ENCODE data around the gene RGL2.

DNA sequence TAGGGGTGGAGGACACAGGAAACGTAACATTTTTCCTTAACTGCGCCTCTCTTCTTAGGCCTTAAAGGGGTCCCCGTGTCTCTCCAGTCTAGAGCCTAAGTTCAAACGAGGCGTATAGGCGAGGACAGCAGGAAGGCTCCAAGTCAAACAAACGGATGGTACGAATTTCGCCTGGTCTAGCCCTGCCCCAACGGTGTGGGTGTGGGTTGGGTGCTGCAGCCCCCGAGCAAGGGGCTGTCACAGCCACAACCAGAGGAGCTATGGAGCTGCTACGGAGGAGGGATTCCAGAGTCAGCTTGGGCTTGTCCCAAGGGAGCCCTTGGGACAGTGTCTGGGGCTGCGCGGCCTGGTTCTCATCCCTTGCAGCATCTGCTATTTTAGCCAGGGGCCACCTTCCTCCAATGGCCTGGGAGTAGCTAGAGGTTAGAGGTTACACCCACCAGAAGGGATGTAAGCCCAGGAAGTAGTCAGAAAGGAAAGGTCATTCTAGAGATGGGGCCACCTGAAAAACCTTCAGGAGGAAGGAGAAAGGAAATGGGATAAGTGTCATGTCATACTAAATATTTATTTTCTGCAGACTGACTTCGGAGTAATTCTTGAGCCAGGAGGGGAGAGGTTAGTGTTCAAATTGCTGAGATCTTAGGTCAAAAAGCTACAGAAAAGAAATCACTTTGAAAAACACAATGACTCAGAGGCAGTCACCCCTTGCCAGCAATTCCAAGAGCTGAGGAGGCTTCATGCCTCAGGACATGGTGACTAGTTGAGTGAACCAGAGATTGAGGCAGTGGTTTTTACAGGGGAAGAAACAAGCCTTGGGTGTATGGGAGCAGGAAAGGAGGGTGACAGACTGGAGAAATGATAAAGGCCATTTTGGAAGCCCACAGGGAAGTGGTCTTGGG, 48.8 kb downstream of the RGL2 start:
- TF ChIP-seq, protein P1, sequence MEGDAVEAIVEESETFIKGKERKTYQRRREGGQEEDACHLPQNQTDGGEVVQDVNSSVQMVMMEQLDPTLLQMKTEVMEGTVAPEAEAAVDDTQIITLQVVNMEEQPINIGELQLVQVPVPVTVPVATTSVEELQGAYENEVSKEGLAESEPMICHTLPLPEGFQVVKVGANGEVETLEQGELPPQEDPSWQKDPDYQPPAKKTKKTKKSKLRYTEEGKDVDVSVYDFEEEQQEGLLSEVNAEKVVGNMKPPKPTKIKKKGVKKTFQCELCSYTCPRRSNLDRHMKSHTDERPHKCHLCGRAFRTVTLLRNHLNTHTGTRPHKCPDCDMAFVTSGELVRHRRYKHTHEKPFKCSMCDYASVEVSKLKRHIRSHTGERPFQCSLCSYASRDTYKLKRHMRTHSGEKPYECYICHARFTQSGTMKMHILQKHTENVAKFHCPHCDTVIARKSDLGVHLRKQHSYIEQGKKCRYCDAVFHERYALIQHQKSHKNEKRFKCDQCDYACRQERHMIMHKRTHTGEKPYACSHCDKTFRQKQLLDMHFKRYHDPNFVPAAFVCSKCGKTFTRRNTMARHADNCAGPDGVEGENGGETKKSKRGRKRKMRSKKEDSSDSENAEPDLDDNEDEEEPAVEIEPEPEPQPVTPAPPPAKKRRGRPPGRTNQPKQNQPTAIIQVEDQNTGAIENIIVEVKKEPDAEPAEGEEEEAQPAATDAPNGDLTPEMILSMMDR (IDR thresholded peaks at IDR 0.05 in 8 of 11, conservative IDR thresholded peaks at IDR 0.05 in 3 of 11) = no peak
- no peak for TF ChIP-seq POLR2A (IDR thresholded peaks at IDR 0.05)

Data from spleen (tissue), 7 donors.